ENCODE measurements around the gene COL21A1.
"Not testable (repeated sequence)": the region's sequence is repeated elsewhere in the genome, so short reads cannot be mapped to it uniquely, and the experiment has no call there.

Gene COL21A1

DNA sequence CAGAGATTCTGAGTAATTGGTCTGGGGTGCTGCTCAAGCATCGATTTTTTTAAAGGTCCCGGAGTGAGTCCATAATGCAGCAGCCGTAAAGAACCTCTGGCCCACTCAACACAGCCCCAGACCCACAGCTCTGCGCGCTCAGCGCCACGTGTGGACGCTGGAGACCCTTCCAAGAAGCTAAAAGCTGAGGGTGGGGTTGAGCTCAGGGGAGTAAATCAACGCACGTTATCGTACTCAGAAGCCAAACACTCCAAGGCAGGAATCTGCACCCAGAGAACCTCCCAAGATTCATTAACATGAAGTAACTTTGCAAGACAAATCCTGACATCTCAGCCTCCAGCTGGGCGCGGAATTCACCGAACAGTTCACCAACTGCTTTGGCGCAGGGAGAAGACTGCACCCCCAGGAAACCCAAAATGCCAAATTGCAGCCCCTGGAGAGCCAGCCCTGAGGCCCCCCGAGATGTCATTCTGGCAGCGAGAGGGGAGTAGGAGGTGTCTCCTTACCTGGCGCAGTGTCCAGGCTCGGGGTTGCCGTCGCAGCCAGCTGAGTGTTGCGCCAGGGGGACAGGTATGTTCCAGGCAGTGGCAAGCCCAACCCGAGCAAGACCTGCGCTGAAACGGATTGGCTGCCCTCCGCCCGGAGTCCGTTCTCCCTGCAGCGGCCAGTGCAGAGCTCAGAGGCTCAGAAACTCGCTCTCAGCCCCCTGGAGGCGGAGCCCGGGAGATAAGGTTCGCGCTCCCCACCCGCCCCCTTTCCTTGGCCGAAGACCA, at the start of gene COL21A1:
COL21A1 (minus strand) TSS at position 700 of the 773 bp plus-strand sequence. CDS start 64,962 bp downstream, outside the sequence.
- DNase-seq (ENCODE audit: low read depth) = no peak

DNA sequence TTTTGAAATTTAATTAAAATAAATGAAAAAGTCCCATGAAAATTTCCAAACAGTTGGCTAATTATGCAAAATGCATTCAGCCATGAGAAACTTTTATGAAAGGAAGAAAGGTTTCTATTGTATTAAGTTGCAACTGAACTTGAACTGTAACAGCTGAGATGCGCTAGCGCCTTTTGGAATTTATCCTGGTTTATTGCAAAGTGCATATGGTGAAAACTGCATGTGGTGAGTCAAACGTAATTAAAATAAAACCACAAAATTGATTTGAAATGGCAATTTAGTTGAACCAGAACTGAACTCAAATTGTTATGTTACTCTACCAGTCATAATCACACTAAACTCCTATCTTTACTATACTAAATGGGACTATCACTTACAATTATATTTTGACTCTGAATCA, 46.4 kb upstream of the COL21A1 start:
- DNase-seq (ENCODE audit: low read depth) = no peak

DNA sequence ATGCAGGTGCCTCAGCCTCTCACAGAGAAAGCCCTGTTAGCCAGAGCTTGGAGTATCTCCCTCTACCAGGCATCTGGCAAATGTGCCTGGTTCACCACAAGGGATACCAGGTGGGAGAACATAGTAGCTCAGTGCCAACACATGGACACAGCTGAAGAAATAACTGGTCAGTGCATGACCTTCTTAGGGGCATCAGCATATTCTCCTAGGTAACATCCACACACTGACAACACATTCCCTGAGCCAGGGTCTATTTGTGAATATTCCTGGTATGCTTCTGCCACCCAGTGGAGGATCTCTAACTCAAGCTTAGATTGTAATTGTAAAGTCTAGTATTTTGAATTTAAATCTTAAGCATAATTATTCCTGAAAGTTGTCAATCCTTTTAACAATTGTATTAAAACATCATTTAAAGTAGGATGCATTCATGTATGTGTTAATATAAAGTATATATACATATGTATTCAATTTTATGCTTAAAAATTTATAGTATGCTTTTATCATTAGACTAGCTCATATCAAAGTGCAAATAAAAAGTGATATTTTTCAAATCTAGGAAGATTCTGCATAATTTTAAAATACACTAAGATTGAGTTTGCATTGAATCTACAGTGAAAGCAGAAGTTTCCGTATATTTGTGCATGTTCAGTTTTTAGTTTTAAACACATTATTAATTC, 45.3 kb upstream of the COL21A1 start:
- DNase-seq (ENCODE audit: low read depth) = no peak

DNA sequence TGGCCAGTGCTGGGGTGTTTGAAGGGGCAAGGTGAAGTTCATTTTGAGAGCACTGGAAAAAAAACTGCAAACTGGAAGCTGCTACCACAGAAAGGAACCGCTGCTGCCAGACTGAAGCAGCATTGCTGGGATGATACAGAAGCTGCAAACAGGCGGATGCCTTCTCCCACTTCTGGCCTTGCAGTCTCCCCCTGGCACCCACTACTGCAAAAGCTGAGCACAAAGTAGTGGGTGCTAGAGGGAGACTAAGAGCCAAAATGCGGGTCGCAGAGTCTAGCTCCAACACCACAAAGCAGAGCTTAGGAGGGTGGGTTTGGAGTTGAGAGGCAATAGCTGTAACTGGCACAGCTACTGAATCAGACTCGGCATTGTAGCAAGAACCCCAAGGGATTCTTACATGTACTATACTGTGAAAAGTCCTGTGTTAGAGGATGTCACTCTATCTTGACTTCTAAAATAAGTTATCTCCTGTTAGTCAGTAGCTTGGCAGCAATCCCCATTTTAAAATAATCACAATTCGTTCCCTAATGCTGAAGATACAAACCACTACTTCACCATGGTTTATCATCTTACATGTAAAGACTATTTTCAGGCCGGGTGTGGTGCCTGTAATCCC, 44.0 kb upstream of the COL21A1 start:
- DNase-seq (ENCODE audit: low read depth) = no peak

DNA sequence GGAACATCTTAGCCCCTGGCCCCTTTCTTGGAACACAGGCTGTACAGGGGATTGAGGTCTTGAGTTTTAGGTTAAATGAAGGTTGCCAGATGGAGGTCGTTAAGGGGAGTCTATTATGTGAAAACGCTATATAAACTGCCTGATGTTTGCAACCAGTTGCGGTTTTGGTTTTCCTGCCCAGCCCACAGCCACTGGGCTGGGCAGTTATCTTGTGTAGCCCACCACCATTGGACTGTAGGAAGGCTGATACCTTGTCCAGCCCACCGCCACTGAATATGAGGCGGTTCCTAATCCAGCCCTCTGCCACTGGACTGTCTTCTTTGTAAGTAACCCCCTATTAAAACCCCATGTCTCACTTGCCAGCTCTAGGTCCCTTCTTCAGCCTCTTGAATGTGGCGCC, 42.3 kb upstream of the COL21A1 start:
- DNase-seq (ENCODE audit: low read depth) = no peak

DNA sequence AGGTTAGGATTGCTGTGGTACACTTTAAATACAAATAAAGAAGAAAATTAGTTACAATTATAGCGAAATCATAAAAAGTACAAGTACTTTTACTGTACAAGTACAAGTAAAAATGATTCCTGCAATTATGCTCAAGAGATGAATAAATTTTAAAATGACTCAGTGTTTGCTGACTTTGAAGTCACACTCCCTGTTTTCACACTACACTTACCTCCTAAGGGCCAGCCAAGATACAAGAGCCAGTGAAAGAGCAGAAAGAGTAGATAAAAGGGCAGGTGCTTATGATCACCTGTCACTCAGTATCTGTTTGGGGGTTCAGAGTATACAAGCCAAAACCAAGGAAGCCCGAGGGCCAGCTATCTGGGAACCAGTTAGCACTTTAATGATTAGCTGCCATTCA, 41.0 kb upstream of the COL21A1 start:
- DNase-seq (ENCODE audit: low read depth) = no peak

DNA sequence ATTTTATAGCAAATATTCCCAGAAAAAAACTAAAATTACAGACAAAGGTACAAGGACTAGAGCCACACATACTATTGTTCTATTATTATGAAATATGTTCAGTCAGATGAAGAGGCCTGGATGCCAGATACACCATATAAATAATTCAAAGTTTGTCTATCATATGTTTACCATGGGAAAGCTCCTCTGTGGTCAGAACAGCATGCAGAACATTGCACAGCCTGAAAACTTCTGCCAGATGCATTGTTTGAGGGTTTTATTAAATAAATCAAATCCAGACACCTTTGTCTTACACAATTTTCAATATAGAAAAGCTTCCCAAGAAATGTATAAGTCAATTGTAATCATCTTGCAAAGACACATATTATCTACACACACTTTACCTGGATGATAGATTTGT, 35.0 kb upstream of the COL21A1 start:
- DNase-seq (ENCODE audit: low read depth) = no peak

DNA sequence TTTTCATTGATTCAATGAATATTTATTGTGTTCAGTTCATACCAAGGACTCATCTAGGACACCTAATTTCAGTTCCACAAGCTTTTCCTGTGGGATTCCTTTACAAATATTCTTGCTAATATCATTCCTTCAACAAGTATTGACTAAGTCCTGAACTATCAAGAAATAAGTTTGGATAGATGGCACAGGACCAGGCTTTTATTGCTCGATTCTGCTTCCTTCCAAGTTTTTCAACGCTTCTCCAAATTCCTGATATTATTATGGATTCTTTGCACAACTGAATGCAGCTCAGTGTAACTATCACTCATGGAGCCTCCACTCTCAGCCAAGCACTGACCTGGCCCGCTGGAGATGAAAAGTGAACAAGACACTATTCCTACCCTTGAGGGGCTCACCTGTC, 32.7 kb upstream of the COL21A1 start:
- no peak for DNase-seq (ENCODE audit: low read depth)

DNA sequence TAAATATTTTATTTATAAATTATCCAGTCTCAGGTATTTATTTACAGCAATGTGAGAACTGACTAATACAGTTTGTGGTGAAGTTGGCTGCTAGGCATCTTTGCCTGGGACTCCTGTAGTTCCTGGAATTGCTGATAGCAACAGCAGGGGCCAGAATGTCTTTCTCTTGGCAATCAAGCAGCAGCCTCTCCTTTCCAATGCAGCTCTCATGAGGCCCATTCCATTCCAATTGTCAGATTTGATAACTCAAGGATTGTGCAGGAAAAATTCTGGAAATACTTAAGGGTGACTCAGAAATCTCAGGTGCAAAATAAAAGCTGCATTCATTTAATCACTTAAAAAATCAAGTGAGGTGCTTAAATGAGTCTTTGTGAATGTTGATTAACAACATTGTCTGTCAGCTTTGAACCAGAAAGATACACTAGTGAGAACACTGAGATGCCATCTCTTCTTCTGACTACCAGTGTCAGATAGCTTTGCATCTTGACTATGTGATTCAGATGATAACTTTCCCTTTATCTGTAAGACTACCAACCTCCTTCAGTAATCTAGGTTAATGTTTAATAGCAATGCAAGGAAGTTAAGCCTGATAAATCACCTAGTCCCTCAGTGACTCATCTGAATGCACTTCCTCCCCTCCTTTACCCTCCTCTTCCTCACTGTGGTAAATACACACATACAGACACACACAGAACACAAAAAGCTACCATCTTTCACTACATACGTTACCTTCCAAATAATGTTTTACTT, 32.1 kb upstream of the COL21A1 start:
- DNase-seq (ENCODE audit: low read depth) = no peak

DNA sequence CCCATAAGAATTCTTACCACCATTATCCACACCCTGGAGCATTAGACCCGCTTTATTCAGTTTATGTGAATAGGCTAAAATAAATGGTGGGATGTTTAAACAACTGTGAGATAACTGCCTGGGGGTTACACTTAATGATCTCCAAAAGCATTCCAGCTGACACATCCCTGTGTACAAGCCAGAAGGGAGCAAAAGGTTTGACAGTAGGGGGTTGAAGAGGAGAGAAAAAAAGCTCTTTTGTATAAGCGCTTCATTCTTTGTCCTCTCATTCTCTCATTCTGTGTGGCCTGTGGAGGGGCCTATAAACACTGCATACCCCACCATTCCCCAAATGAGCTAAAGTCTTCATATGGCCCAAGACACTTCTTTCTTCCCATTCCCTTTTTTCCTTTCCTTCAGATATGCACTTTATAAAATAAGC, 30.8 kb upstream of the COL21A1 start:
- DNase-seq (ENCODE audit: low read depth) = no peak

DNA sequence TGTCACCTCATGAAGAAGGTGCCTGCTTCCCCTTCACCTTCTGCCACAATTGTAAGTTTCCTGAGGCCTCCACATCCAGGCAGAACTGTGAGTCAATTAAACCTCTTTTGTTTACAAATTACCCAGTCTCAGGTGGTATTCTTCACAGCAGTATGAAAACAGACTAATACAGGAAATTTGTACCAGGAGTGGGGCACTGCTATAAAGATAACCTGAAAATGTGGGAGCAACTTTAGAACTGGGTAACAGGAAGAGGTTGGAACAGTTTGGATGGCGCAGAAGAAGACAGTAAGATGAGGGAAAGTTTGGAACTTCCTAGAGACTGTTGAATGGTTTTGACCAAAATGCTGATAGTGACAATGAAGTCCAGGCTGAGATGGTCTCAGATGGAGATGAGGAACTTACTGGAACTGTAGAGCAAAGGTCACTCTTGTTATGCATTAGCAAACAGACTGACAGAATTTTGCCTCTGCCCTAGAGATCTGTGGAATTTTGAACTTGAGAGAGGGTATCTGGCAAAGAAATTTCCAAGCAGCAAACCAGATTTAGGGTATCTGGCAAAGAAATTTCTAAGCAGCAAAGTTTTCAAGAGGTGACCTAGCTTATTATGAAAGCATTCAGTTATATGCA, 23.5 kb upstream of the COL21A1 start:
- no peak for DNase-seq (ENCODE audit: low read depth)

DNA sequence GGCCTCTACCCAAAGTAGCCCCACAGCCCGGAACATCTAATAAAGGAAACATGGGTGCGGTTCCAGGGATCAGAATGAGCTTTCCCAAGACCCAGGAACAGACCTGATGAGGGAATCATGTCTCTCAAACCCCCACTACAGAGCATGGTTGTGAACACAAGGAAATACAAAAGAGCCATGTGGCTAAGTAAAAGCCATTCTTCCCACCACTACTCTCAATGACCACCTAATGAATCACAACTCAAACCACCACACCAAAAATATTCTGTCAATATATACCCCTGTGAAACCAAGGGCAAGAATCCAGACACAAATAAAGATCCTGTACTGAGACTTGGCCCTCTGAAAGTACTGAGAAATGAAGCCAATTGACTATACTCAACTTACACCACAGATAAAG, 20.9 kb upstream of the COL21A1 start:
- no peak for DNase-seq (ENCODE audit: low read depth)

DNA sequence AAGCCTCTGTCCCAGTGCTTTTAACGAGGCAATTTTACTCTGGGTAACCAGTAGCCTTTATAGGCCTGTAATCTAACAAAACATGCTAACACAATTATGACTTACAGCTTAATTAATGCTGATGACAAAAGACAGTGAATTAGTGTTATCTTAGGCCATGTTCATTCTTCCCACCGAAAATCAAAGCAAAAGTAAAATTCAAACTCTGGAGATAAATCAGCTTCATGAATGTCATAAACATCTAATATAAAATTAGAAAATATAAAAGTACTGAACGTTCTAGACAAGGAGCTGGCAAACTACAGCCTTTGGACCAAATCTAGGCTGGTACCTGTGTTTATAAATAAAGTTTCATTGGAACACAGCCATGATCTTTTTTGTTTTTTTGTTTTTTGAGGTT, 18.6 kb upstream of the COL21A1 start:
- no peak for DNase-seq (ENCODE audit: low read depth)

DNA sequence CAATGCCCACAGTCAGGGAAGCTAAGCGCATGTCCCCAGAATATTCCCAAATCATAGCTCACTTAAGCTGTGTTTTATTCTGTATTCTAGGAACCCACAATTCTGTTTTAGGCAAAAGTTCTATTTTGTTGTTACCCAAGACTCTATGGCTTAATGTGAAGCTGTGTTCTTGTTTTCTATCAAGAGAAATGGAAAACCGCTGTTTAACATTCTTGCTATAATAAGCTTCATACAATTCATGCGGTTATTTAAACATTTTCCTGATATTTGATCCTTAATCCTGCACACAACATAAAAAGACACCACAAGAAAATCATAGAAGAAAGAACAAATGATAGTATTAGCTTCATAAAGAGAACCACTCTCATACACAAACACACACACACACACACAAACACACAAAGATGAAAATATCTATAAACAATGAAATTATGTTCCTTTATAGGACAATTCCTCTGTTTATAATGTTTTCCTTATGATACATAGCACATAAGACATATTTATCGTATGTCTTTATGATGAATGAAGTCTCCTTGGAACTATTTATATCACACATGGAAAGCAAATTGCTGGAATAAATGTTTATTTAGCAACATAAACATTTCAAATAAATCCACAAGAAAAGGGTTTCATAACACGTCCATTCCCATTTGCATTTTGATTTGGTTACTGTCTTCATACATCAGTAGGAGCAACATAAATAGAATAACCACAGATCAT, 16.4 kb upstream of the COL21A1 start:
- no peak for DNase-seq (ENCODE audit: low read depth)

DNA sequence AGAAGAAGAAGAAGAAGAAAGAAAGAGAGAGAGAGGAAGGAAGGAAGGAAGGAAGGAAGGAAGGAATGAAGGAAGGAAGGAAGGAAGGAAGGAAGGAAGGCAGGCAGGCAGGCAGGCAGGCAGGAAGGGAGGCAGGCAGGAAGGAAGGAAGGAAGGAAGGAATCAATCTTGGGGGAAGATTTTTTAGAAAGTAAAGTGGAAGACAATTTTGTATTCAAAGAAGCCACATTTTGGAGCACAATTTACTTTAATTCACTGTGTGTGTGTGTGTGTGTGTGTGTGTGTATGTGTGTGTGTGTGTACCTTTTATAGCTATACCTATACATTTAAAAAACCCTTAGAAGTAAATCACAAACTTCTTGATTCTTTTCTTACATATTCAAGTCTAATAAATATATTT, 13.2 kb upstream of the COL21A1 start:
- DNase-seq (ENCODE audit: low read depth) = not testable (repeated sequence)

DNA sequence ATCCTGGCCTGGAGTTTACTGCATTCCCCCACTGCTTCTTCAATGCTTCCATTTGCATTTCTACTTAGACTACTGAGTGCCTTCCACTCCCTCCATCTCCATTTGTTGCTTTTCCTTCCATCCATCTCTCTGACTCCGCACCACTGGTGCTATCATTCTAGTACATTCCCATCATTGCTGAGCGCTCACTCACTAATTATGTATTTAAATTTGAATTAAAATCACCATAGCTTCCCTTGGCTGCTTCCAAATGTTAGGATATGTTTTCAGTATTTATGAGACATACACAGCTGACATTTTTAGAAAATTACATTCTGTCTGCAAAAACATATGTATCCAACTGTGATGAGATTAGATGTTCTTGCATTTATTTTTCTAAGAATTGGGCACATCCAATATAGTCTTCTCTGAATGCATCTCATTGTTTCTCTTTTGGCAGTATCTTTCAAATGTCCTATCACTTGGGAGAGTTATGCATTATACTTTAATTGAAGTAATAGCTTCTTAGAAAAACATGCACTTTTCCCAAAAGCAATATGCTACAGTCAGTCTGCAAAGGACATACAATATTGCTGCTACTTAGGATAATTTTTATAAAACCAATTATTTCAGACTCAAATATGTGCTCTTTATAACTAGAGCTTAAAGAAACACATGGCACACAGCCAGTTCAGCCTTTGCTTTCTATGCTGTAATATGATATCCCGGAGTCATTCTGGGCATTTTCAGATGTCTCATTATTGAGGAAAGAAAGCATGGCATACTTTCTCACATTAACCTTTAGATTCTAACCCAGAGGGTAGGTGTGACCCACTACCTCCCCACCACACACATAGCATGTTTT, 12.1 kb upstream of the COL21A1 start:
- no peak for DNase-seq (ENCODE audit: low read depth)

DNA sequence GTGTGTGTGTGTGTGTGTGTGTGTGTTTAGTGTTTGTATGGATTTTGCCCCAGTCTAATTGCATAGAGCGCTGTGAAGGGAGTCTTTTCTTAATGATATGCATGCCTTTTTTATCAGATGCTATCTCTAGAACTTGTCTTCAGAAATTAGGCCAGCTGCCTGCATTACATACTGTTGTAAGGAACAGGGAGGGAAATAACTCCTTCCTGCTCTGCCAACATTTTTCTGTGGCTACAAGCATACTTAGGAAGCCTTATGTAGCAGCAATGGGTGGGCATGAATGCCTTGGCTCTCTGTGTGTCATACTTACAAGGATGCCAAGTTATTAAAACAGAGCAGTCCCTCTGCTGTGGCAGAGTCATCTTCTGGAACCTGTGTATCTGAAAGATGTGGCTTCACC, 8.0 kb upstream of the COL21A1 start:
- no peak for DNase-seq (ENCODE audit: low read depth)

DNA sequence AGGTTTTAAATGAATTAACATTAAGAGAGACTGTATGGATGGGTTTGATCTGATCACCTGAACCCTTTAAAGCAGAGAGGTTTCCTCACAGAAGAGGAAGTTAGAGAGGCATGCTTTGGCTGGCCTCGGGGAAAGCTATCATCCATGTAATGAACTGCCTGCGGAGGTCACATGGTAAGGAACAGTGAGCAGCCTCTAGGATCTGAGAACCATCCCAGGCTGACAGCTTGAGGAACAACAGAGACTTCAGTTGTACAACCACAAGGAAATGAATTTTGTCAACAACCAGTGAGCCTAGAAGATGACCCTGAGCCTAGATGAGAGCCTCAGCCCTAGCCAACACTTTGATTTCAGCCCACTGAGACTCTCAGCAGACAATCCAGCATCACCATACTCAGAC, 2.9 kb upstream of the COL21A1 start:
- DNase-seq (ENCODE audit: low read depth) = no peak

DNA sequence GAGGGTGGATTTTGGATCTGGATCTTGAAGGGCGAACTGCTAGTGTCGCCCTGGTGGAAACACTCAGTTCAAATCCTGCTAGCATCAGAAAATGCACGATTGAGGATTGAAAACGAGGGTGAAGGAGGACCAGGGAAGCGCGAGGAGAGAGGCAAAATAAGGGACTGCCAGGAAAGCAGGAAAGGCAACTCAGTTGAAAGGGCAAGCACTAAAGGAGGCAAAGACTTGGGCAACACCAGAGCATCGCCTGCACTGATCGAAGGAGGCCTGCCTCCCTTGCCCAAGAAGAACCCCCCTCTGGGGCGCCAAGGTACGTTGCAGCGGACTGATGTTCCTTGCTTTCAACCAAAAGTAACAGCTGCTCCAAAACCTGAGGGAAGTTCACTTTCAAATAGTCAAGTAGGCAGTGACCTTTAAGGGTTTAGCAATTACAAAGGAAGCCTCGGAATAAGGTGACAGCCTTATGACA, 308 bp upstream of the COL21A1 start:
- DNase-seq (ENCODE audit: low read depth) = no peak

DNA sequence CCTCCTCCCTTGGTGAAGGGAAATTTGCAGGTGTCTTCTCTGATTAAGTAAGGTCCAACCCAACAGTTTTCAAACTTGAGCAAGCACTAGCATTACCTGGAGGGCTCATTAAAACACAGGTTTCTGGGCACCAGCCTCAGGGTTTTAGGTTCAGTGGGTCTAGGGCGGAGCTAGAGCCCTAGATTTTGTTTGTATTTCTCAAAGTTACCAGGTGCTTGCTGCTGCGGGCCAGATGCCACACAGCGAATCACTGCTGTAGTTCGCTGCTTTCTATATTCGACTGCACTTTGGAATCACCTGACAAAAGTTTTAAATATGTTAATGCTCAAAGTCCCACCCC, 869 bp downstream of the COL21A1 start:
- DNase-seq (ENCODE audit: low read depth) = no peak
